ENCODE measurements around the gene HDAC7. TPM values are rescaled to one million over a fixed set of nuclear protein-coding genes. Genes with fewer than 3 reads are reported as not detected.

The HDAC7 gene
- polyA plus RNA-seq, 5 donors: 66.6 to 97.5 (median 85.7) TPM

GRCh38 chr12:47767216-47767724, 52.4 kb downstream of the HDAC7 start:
- DNase-seq: no peak

GRCh38 chr12:47766502-47767215, 53.0 kb downstream of the HDAC7 start:
- DNase-seq: no peak

- no peak for DNase-seq
Observed at GRCh38 chr12:47763481-47764346, 56.0 kb downstream of the HDAC7 start.

- DNase-seq: no peak
Observed at GRCh38 chr12:47762850-47763465, 56.7 kb downstream of the HDAC7 start.

- DNase-seq: peak; percentile 79 to 81
Observed at GRCh38 chr12:47758834-47759690, 60.6 kb downstream of the HDAC7 start, which contains the start of gene RAPGEF3. TSS of gene RAPGEF3 (minus strand) at chr12:47758880. CDS start at chr12:47758556, 324 bp downstream.

- no peak for DNase-seq
Observed at GRCh38 chr12:47758584-47758833, 61.2 kb downstream of the HDAC7 start.

- no peak for DNase-seq
Observed at GRCh38 chr12:47757840-47758583, 61.7 kb downstream of the HDAC7 start.

GRCh38 chr12:47757364-47757839, 62.3 kb downstream of the HDAC7 start:
- DNase-seq: no peak

- DNase-seq: no peak
Observed at GRCh38 chr12:47755655-47756562, 63.8 kb downstream of the HDAC7 start.

GRCh38 chr12:47754881-47755280, 64.8 kb downstream of the HDAC7 start:
- peak in 1 of 2 donors; percentile 45 for DNase-seq

- no peak for DNase-seq
Observed at GRCh38 chr12:47754126-47754525, 65.6 kb downstream of the HDAC7 start.

- peak in 1 of 2 donors; percentile 35 for DNase-seq
Observed at GRCh38 chr12:47753021-47754001, 66.4 kb downstream of the HDAC7 start.

GRCh38 chr12:47752552-47752951, 67.2 kb downstream of the HDAC7 start:
- no peak for DNase-seq

GRCh38 chr12:47752121-47752520, 67.6 kb downstream of the HDAC7 start:
- DNase-seq: no peak

- no peak for DNase-seq
Observed at GRCh38 chr12:47751561-47751960, 68.1 kb downstream of the HDAC7 start.

- no peak for DNase-seq
Observed at GRCh38 chr12:47750916-47751470, 68.7 kb downstream of the HDAC7 start.

GRCh38 chr12:47750229-47750798, 69.4 kb downstream of the HDAC7 start:
- DNase-seq: no peak

GRCh38 chr12:47748899-47749298, 70.8 kb downstream of the HDAC7 start:
- no peak for DNase-seq

All from right lung (tissue), 5 donors.